ENCODE data around the gene POC1A. TPM values are rescaled to one million over a fixed set of nuclear protein-coding genes. Genes with fewer than 3 reads are reported as not detected.

Gene POC1A
- total and polyA plus RNA-seq, 12 donors = 0.44 to 3.5 (median 1.1) TPM

DNA sequence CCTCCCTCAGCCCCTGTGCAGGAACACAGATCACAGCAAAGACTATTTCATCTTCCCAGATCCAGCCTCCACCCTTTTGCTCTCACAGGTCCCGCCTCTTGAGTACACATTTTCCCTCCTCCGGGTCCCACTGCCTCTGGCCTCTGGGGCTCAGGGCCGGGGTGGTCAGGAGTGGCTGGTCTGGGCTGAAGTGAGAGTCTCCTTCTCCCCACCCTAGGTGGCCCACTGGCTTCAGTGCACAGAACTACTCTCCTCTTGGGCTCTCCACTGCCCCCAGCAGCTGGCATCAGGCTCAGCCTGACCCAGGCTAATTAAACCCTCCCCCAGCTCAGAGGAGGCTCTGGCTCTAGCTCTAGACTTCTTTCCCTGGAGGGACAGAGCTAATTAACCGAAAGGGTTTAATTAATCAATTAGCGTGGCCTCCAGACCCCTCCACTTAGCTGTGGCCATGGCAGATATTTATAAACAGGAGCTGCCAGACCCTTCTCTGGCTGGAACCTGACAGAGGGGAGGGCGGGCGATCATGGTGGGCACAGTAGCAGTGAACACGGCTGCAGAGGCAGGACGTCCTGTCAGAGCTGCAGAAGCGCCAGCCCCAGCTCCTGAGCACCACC lies 113.0 kb downstream of the POC1A start:
- DNase-seq (no peak), ATAC-seq (peak in 4 of 8 donors; percentile 24 to 43 (median 29))
- Histone ChIP-seq H3K27me3 (no peaks in the 10 kb centered on the region), H3K27ac (peak overlapping the region in 9 of 10 donors; percentile 43 to 90 (median 82)), H3K4me1 (peaks cover 12 to 43% (median 30%) of the 10 kb centered on the region in 9 donors), H3K36me3 (no peaks in the 10 kb centered on the region), H3K4me3 (no peak overlapping the region), H3K9me3 (no peaks in the 10 kb centered on the region)
- 77 to 79% methylated on average over 10 of the region's 10 CpGs for WGBS, 2 donors
- intact Hi-C loops (cut with DNase I) = no loop called here
- TF ChIP-seq, protein P1, sequence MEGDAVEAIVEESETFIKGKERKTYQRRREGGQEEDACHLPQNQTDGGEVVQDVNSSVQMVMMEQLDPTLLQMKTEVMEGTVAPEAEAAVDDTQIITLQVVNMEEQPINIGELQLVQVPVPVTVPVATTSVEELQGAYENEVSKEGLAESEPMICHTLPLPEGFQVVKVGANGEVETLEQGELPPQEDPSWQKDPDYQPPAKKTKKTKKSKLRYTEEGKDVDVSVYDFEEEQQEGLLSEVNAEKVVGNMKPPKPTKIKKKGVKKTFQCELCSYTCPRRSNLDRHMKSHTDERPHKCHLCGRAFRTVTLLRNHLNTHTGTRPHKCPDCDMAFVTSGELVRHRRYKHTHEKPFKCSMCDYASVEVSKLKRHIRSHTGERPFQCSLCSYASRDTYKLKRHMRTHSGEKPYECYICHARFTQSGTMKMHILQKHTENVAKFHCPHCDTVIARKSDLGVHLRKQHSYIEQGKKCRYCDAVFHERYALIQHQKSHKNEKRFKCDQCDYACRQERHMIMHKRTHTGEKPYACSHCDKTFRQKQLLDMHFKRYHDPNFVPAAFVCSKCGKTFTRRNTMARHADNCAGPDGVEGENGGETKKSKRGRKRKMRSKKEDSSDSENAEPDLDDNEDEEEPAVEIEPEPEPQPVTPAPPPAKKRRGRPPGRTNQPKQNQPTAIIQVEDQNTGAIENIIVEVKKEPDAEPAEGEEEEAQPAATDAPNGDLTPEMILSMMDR (IDR thresholded peaks at IDR 0.05) = peak in 6 of 9 donors; percentile 18 to 43 (median 31)

DNA sequence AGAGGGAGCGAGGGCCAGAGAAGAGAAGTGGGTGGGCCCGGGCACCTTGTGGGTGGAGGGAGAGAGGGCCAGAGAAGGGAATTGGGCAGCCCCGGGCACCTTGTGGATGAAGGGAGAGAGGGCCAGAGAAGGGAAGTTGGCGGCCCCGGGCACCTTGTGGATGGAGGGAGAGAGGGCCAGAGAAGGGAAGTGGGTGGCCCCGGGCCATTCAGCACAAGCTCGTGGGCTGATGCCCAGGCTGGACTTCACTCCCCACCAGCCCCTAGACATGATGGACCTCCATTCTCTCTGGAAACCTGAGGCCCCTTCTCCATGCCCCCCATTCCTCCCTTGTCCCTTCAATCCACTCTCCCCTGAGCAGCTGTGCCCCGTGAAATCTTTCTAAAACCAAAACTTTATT lies 113.6 kb downstream of the POC1A start:
- Histone ChIP-seq H3K27ac (peak overlapping the region in 9 of 10 donors; percentile 43 to 90 (median 82)), H3K4me1 (peaks cover 8 to 39% (median 26%) of the 10 kb centered on the region in 9 donors), H3K4me3 (no peak overlapping the region), H3K36me3 (no peaks in the 10 kb centered on the region), H3K9me3 (no peaks in the 10 kb centered on the region), H3K27me3 (no peaks in the 10 kb centered on the region)
- intact Hi-C loops (cut with DNase I) = no loop called here
- TF ChIP-seq, protein P1 (IDR thresholded peaks at IDR 0.05) = no peak
- 81 to 84% methylated on average over 7 to 8 of the region's 8 CpGs for WGBS, 2 donors
- DNase-seq (no peak), ATAC-seq (peak in 3 of 8 donors; percentile 1 to 3 (median 1))

DNA sequence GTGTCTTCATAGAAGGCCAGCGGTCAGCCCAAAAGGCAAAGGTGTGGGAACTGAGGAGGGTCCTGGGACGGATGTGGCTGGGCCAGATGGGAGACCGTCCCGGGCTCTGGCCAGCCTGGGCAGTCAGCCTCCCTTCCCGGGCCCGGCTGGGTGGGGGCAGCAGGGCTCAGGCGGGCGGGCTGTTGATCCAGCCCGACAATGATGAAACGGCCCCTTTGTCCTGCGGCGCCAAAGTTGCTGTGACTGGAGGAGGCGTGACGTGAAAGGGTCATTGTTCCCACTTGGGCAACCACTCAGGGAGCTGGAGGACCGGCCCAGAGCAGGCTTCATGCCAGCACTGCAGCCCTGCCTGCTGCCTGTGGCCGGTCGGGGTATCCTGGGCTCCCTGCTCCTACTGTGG lies 114.4 kb downstream of the POC1A start:
- Histone ChIP-seq H3K36me3 (no peaks in the 10 kb centered on the region), H3K4me1 (peaks cover 8 to 37% (median 24%) of the 10 kb centered on the region in 9 donors), H3K9me3 (no peaks in the 10 kb centered on the region), H3K27ac (peak overlapping the region; percentile 28 to 90 (median 80)), H3K4me3 (no peak overlapping the region), H3K27me3 (no peaks in the 10 kb centered on the region)
- WGBS, 2 donors = 37 to 42% methylated on average over 17 of the region's 17 CpGs
- TF ChIP-seq, protein P1 (IDR thresholded peaks at IDR 0.05) = no peak
- intact Hi-C loops (cut with DNase I) = no loop called here
- ATAC-seq (peak; percentile 80 to 94 (median 89)), DNase-seq (peak; percentile 85 to 91)

DNA sequence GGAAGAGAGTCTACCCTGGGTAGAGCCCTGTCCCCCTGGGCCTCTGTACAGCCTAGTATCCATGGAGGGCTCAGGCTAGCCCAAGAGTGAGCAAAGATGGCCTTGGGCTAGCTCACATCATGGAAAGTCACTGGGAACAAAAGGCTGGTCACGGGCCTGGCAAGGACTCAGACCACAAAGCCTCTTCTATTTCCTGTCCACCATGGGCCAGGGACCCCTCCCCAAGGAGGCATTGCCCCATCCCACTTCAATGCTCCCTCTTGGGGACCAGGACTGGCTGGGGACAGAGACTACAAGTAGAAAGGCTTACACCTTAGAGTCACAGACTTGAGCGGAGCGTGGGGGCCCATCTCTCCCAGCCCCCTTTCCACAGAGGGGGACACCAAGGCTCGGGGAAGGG lies 114.8 kb downstream of the POC1A start:
- peak overlapping the region; percentile 28 to 90 (median 80) for H3K27ac ChIP-seq
- H3K4me1 ChIP-seq = peaks cover 8 to 37% (median 24%) of the 10 kb centered on the region in 9 donors
- H3K4me3 ChIP-seq = no peak overlapping the region
- peak in 2 of 8 donors; percentile 3 to 6 for ATAC-seq
- H3K9me3 ChIP-seq = no peaks in the 10 kb centered on the region
- DNase-seq = no peak
- H3K36me3 ChIP-seq = no peaks in the 10 kb centered on the region
- intact Hi-C loops (cut with DNase I) = no loop called here
- 83% methylated on average over 4 of the region's 4 CpGs for WGBS, 2 donors
- no peaks in the 10 kb centered on the region for H3K27me3 ChIP-seq
- TF ChIP-seq, protein P1 (IDR thresholded peaks at IDR 0.05) = no peak
